Heart left ventricle (tissue), 16 donors: Measurements from ENCODE around the gene BTBD19. TPM values are rescaled to one million over a fixed set of nuclear protein-coding genes. Genes with fewer than 3 reads are reported as not detected.
A peak's percentile ranks its signal among the peaks of the same experiment; 100 is the strongest.
"Not testable (repeated sequence)": the region's sequence is repeated elsewhere in the genome, so short reads cannot be mapped to it uniquely, and the experiment has no call there.

Experiments
- ATAC-seq, 4 donors: fragments of 200-7000 bp; cut with Tn5 transposase; one replicate each; pipeline ENCODE4 v1.9.1; 2020 to 2022; ENCODE audit warnings: moderate library complexity in 4 of 4, mild to moderate bottlenecking in 3 of 4, moderate number of reproducible peaks in 1 of 4
- DNase-seq, 5 donors: peaks; one replicate each; pipeline ENCODE4 v3.0.0-alpha.2; 2020
- H3K27ac ChIP-seq, 12 donors: fragments of 200-600 bp; sonication (generic) in 4 of 12; one replicate each; pipeline versions ENCODE4 v1.5.0 to v1.8.0; 2016 to 2022; ENCODE audit warnings: mild to moderate bottlenecking in 2 of 12
- H3K27me3 ChIP-seq, 9 donors: fragments of 200-600 bp; sonication (generic) in 2 of 9; one replicate each; pipeline versions ENCODE4 v1.5.1 to v1.8.0; 2016 to 2022; ENCODE audit warnings: mild to moderate bottlenecking in 3 of 9
- H3K36me3 ChIP-seq, 9 donors: fragments of 200-600 bp; sonication (generic) in 2 of 9; one replicate each; pipeline versions ENCODE4 v1.5.0 to v1.8.0; 2018 to 2022; ENCODE audit warnings: mild to moderate bottlenecking in 2 of 9
- H3K4me1 ChIP-seq, 12 donors: fragments of 200-600 bp; sonication (generic) in 4 of 12; one replicate each; pipeline versions ENCODE4 v1.5.0 to v1.8.0; 2016 to 2022; ENCODE audit warnings: mild to moderate bottlenecking in 3 of 12
- H3K4me3 ChIP-seq, 12 donors: fragments of 200-600 bp; sonication (generic) in 4 of 12; one replicate each; pipeline versions ENCODE4 v1.5.0 to v1.8.0; 2017 to 2022; ENCODE audit warnings: mild to moderate bottlenecking in 9 of 12, moderate library complexity in 4 of 12
- H3K9me3 ChIP-seq, 12 donors: fragments of 200-600 bp; sonication (generic) in 4 of 12; one replicate each; pipeline versions ENCODE4 v1.5.0 to v1.8.0; 2016 to 2022; ENCODE audit warnings: mild to moderate bottlenecking in 1 of 12
- CTCF ChIP-seq, 12 donors: fragments of 200-600 bp; sonication (generic) in 4 of 12; IDR thresholded peaks; one replicate each; pipeline versions ENCODE4 v1.5.0 to v1.8.0; 2018 to 2022; ENCODE audit warnings: antibody characterized with exemption in 12 of 12, mild to moderate bottlenecking in 5 of 12
- POLR2A ChIP-seq, 2 donors: fragments of 450-650 bp; IDR thresholded peaks; one replicate each; pipeline ENCODE4 v1.6.1; 2017; ENCODE audit warnings: antibody characterized with exemption in 2 of 2, mild to moderate bottlenecking in 2 of 2, moderate library complexity in 2 of 2
- WGBS, 4 donors: extraction: QIAGEN DNeasy Blood & Tissue Kit in 2 of 4; methylation state at CpG; one replicate each; pipeline versions ENCODE4 v1.1.5 to v1.1.7; 2013 to 2018; 5-methylcytosine and 5-hydroxymethylcytosine counted together
- intact Hi-C, 10 donors: fragments of 100-400 bp; cut with DNase I; formaldehyde crosslinking; loops; one replicate each; pipeline versions ENCODE4 v1.11.1 to v1.14.2; 2022
- polyA plus RNA-seq, 2 donors: library from polyadenylated mRNA; stranded (reverse); fragments of 200-250 nt; gene quantifications; one replicate each; pipeline ENCODE4 v1.2.3, GENCODE V29; 2013
- total RNA-seq, 9 donors: library from RNA; depleted of rRNA in 2 of 9; stranded (reverse); fragments of >200 nt in 2 of 9; fragmentation: NEBNext Ultra II Directional in 3 of 9; extraction: Animal tissue kit (Norgen Biotek cat#: 25700) in 3 of 9; gene quantifications; one replicate each; pipeline versions ENCODE4 v1.1.0 to v1.2.4, GENCODE V29; 2016 to 2023
- donor health status: ischemic (EF 13 %, LVEDD 7.1; RV severe dilation, severe dysfunction).
- donor health status: healthy with polysubstance abuse.
- donor health status: DM: no; HTN: yes; CAD: no.
- donor health status: DM: no; HTN: no; CAD: no.
- donor health status: ischemic (EF 25% LVEDD 6.9; RV normal size, moderate dysfunction).
- donor health status: ischemic (EF 25% LVEDD 5.7; RV mildly dilated, moderate dysfunction).
- donor health status: healthy.
- donor health status: DM: yes; HTN: yes; CAD: no.
- donor health status: ischemic (EF 35%, LVEDD 5.7; RV mildly dilated, moderate dysfunction).
- donor health status: nonischemic (EF 11% LVEDD 7.7; RV severe dilation, severe dysfunction).
- donor health status: DM: yes; HTN: yes; CAD: no.
- donor health status: PGD.
- donor health status: ischemic (EF 29% LVEDD 5.4; RV normal size, mild dysfunction).
- donor health status: nonischemic (EF 23%, LVEDD 6.1; RV moderate dilation, normal function).

The BTBD19 gene
- total and polyA plus RNA-seq, 11 donors, result 0.56 to 7.4 (median 2.8) TPM

DNA sequence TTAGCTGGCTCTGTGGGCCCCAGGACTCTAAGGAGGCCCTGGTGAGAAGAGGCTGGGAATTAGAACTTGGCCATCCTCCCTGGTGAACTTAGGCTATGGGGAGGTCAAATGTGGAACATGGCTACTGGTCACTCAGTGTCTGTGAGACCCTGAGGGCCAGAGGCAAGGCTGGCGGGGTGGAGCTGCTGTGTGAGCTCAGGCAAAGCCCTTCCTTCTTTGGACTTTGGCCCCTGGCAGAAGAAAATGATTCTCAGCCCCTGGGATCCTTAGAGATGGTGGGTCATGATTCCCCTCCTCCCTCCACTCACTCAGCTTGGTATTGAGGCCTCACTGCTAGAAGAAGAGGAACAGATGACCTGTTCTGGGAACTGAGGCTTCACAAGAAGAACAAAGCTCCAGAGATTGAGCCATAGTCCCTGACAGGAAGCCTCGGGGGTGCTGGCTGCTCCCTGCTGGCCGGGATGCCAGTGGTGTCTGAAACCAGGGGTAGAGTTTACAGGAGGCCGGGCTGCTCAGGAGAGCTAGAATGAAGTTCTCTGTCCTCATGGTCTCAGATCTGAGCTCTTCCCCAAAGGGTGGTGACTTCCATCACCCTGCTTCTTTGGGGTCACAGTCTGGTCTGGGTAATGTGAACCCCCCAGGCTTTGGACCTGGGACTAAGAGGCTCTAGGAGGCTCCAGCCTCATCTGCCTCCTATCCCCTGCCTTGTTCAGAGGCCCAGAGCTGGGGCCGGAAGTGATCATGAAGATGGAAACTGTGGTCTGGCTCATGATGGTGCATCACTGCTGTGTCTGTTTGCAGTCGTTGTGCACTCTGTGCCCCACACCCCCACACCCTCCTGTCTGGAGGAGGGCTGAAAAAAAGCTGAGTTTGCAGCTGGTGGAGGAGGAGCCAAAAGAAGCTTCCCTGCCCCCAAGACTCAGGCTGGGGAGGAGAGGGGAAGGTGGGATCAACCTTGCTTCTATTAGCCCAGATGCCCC lies 905 bp downstream of the BTBD19 start:
- no peak for TF ChIP-seq POLR2A (IDR thresholded peaks at IDR 0.05)
- peak in 2 of 12 donors; percentile 23 to 25 for TF ChIP-seq CTCF (IDR thresholded peaks at IDR 0.05)
- Histone ChIP-seq H3K27ac (peak overlapping the region; percentile 91 to 100 (median 99)), H3K4me1 (peaks cover 11 to 94% (median 78%) of the 10 kb centered on the region in 12 donors), H3K9me3 (no peaks in the 10 kb centered on the region), H3K36me3 (peaks cover 0 to 27% (median 23%) of the 10 kb centered on the region in 9 donors), H3K27me3 (no peaks in the 10 kb centered on the region), H3K4me3 (peak overlapping the region in 10 of 12 donors; percentile 27 to 59 (median 44))
- DNase-seq (peak; percentile 63 to 75 (median 72)), ATAC-seq (peak in 1 of 4 donors; percentile 2)
- WGBS, 4 donors, result 41 to 58% (median 48%) methylated on average over 5 to 6 of the region's 6 CpGs
- intact Hi-C loops, result loop anchor here in 1 of 10 donors (10.0 kb wide), 1 partner anchor 496 kb away; no protein-coding TSS in a partner anchor

DNA sequence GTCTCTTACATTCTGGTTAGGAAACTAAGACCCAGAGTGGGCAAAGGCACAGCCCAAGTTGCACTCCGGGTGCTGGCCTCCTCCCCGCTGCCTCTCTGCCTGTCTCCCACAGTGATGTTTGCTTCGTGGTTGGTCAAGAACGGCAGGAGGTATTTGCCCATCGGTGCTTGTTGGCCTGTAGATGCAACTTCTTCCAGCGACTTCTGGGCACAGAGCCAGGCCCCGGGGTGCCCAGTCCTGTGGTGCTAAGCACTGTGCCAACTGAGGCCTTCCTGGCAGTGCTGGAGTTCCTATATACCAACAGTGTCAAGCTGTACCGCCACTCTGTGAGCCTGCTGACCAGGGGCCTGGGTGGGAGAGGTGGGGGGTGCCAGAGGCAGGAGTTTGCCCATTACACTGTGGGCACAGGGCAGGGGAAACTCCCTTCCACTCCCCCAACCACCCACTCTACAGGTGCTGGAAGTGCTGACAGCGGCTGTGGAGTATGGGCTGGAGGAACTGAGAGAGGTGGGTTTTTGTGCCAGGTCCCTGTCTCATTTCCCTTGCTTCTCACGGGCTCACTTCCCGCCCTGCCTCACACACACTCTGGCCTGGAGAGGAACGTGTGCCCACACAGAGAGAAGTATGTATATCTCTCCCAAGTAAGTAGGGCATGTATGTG lies 1.9 kb downstream of the BTBD19 start:
- no peak for TF ChIP-seq CTCF (IDR thresholded peaks at IDR 0.05)
- no peak for TF ChIP-seq POLR2A (IDR thresholded peaks at IDR 0.05)
- peak in 3 of 5 donors; percentile 67 to 80 (median 74) for DNase-seq
- Histone ChIP-seq H3K36me3 (peaks cover 0 to 24% (median 19%) of the 10 kb centered on the region in 9 donors), H3K4me1 (peaks cover 11 to 94% (median 76%) of the 10 kb centered on the region in 12 donors), H3K27me3 (no peaks in the 10 kb centered on the region), H3K4me3 (peak overlapping the region in 9 of 12 donors; percentile 39 to 59 (median 46)), H3K27ac (peak overlapping the region; percentile 91 to 100 (median 99)), H3K9me3 (no peaks in the 10 kb centered on the region)
- WGBS, 4 donors, result 58 to 74% (median 61%) methylated on average over 4 to 12 of the region's 12 CpGs
- intact Hi-C loops, result loop anchor here in 1 of 10 donors (10.0 kb wide), 1 partner anchor 75 kb away; the partner anchor contains the start of genes KIF2C and RNU5D-1
- no peak for ATAC-seq

GRCh38 chr1:44810762-44811105 lies 2.4 kb downstream of the BTBD19 start:
- peaks cover 0 to 23% (median 14%) of the 10 kb centered on the region in 9 donors for H3K36me3 ChIP-seq
- not testable (repeated sequence) for H3K27me3 ChIP-seq, ATAC-seq, H3K9me3 ChIP-seq
- peak overlapping the region in 3 of 12 donors; percentile 41 to 59 (median 42) for H3K4me3 ChIP-seq
- peaks cover 11 to 89% (median 72%) of the 10 kb centered on the region in 12 donors for H3K4me1 ChIP-seq
- intact Hi-C loops, result loop anchor here in 1 of 10 donors (10.0 kb wide), 1 partner anchor 76 kb away; the partner anchor contains the start of genes KIF2C and RNU5D-1
- WGBS, 4 donors, result 87 to 93% (median 89%) methylated on average over 4 of the region's 4 CpGs
- H3K27ac ChIP-seq, result peak overlapping the region in 11 of 12 donors; percentile 35 to 100 (median 99)
- peak in 1 of 5 donors; percentile 36 for DNase-seq

DNA sequence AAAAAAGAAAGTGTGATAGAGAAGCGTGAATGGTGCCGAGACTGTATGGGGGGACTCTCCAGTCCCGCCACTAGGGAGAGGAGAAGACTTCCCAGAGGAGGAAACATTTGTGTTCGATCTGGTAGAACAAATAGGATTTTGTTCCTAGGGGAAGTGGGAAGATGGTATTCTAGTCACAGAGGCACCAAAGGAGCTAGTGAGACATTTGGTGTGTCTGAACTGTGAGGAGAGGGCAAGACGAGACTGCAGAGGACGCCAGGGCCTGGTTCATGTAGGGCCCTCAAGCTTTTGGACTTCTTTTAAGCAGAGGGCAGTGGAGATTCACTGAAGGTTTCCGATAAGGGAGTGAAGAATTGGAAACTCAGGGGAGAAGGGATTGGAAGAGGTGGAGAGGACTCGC lies 2.9 kb downstream of the BTBD19 start:
- Histone ChIP-seq H3K4me1 (peaks cover 8 to 84% (median 67%) of the 10 kb centered on the region in 12 donors), H3K4me3 (peak overlapping the region in 1 of 12 donors; percentile 6), H3K27ac (peak overlapping the region in 9 of 12 donors; percentile 3 to 100 (median 99)), H3K27me3 (no peaks in the 10 kb centered on the region), H3K9me3 (no peaks in the 10 kb centered on the region), H3K36me3 (peaks cover 0 to 22% (median 9%) of the 10 kb centered on the region in 9 donors)
- TF ChIP-seq CTCF (IDR thresholded peaks at IDR 0.05) (no peak), POLR2A (IDR thresholded peaks at IDR 0.05) (no peak)
- intact Hi-C loops, result loop anchor here in 1 of 10 donors (10.0 kb wide), 1 partner anchor 76 kb away; the partner anchor contains the start of genes KIF2C and RNU5D-1
- DNase-seq (peak in 2 of 5 donors; percentile 10 to 13), ATAC-seq (no peak)
- WGBS, 4 donors, result 66 to 77% (median 72%) methylated on average over 8 of the region's 8 CpGs
